Pancreas (tissue), 10 donors: ENCODE measurements around the gene DMD. TPM values are rescaled to one million over a fixed set of nuclear protein-coding genes. Genes with fewer than 3 reads are reported as not detected.

ENCODE experiments used
- ATAC-seq, 4 donors: fragments of 200-7000 bp; cut with Tn5 transposase; one replicate each; pipeline versions ENCODE4 v1.8.0 to v1.9.1; 2020; ENCODE audit warnings: mild to moderate bottlenecking in 4 of 4, moderate library complexity in 4 of 4
- DNase-seq, 6 donors: peaks; one replicate each; pipeline ENCODE4 v3.0.0-alpha.2; 2020
- FAIRE-seq: peaks from 2 replicates; lab custom pipeline; 2012; peaks lifted over from hg19 to GRCh38; lab: Jason Lieb, UNC
- H3K27ac ChIP-seq, 4 donors: fragments of 200-600 bp; sonication (generic); 1 replicate in 3 of 4; 2 replicates in 1 of 4; pipeline versions ENCODE4 v1.5.0 to v1.8.0; 2020
- H3K27me3 ChIP-seq, 4 donors: fragments of 200-600 bp; one replicate each; pipeline ENCODE4 v1.8.0; 2021
- H3K36me3 ChIP-seq, 3 donors: fragments of 200-600 bp; sonication (generic) in 1 of 3; one replicate each; pipeline versions ENCODE4 v1.5.0 to v1.8.0; 2020 to 2021
- H3K4me1 ChIP-seq, 3 donors: fragments of 200-600 bp; one replicate each; pipeline ENCODE4 v1.8.0; 2021
- H3K4me3 ChIP-seq, 4 donors: fragments of 200-600 bp; sonication (generic) in 2 of 4; one replicate each; pipeline versions ENCODE4 v1.5.0 to v1.8.0; 2020 to 2021
- H3K9me3 ChIP-seq, 4 donors: fragments of 200-600 bp; one replicate each; pipeline ENCODE4 v1.8.0; 2021
- WGBS, 2 donors: extraction: QIAGEN DNeasy Blood & Tissue Kit; methylation state at CpG; one replicate each; pipeline ENCODE4 v1.1.7; 2013; 5-methylcytosine and 5-hydroxymethylcytosine counted together
- intact Hi-C, 3 donors: fragments of 100-400 bp; cut with DNase I; formaldehyde crosslinking; loops; one replicate each; pipeline versions ENCODE4 v1.11.1 to v1.14.2; 2022
- polyA plus RNA-seq, 2 donors: library from polyadenylated mRNA; stranded (reverse); fragments of 200-250 nt; gene quantifications; one replicate each; pipeline ENCODE4 v1.2.3, GENCODE V29; 2013
- total RNA-seq, 6 donors: library from RNA; stranded (reverse); fragmentation: NEBNext Ultra II Directional in 4 of 6; extraction: Animal tissue kit (Norgen Biotek cat#: 25700) in 4 of 6; gene quantifications; one replicate each; pipeline versions ENCODE4 v1.2.1 to v1.2.4, GENCODE V29; 2021 to 2023
- TF ChIP-seq, protein P1 (sequence below), 4 donors: fragments of 200-600 bp; sonication (generic) in 3 of 4; IDR thresholded peaks; one replicate each; pipeline versions ENCODE4 v1.5.0 to v1.8.0; 2021; ENCODE audit warnings: antibody characterized with exemption in 4 of 4
- donor health status: healthy with polysubstance abuse.
- donor health status: DM: no; HTN: no; CAD: no; lungs with moderate emphysema.
- donor health status: DM: no; HTN: no; CAD: no.
- donor health status: control.
- donor health status: control.
- donor health status: Bipolar disorder and iron deficiency.
- donor health status: DM: yes; HTN: yes; CAD: no.
- donor health status: DM: no; HTN: no; CAD: no.
- donor health status: DM: no; HTN: no; CAD: no.
- donor health status: DM: yes; HTN: yes; CAD: no.

The DMD gene
- total and polyA plus RNA-seq, 8 donors = 9.1 to 46.5 (median 32.1) TPM

DNA sequence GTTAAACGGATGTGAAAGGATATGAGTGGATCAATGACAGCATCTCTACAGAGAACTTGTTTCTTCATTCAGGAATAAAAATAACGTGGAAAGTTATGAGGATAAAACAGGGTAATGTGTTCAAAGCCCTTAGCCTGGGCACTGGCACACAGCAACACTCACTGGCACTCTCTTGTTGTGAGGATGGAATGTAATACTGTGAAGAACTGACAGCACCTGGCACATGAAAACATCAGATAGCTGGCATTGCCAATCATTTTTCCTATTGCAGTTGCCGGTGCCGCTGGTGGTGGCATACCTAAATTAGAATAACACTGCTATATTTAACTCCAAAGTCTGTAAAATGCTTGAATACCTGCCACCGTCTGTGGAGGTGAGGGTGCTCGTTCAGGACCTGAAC is 1061.2 kb downstream of the DMD start:
- Histone ChIP-seq H3K27ac (no peak overlapping the region), H3K4me1 (no peaks in the 10 kb centered on the region), H3K36me3 (no peaks in the 10 kb centered on the region), H3K9me3 (no peaks in the 10 kb centered on the region), H3K4me3 (no peak overlapping the region), H3K27me3 (peaks cover 0 to 4% (median 0%) of the 10 kb centered on the region in 4 donors)
- no peak for FAIRE-seq
- no peak for ATAC-seq
- intact Hi-C loops = no loop called here
- whole genome bisulfite sequencing, 2 donors = 31 to 37% methylated on average over 6 of the region's 6 CpGs
- TF ChIP-seq, protein P1, sequence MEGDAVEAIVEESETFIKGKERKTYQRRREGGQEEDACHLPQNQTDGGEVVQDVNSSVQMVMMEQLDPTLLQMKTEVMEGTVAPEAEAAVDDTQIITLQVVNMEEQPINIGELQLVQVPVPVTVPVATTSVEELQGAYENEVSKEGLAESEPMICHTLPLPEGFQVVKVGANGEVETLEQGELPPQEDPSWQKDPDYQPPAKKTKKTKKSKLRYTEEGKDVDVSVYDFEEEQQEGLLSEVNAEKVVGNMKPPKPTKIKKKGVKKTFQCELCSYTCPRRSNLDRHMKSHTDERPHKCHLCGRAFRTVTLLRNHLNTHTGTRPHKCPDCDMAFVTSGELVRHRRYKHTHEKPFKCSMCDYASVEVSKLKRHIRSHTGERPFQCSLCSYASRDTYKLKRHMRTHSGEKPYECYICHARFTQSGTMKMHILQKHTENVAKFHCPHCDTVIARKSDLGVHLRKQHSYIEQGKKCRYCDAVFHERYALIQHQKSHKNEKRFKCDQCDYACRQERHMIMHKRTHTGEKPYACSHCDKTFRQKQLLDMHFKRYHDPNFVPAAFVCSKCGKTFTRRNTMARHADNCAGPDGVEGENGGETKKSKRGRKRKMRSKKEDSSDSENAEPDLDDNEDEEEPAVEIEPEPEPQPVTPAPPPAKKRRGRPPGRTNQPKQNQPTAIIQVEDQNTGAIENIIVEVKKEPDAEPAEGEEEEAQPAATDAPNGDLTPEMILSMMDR (IDR thresholded peaks at IDR 0.05) = no peak
- no peak for DNase-seq

DNA sequence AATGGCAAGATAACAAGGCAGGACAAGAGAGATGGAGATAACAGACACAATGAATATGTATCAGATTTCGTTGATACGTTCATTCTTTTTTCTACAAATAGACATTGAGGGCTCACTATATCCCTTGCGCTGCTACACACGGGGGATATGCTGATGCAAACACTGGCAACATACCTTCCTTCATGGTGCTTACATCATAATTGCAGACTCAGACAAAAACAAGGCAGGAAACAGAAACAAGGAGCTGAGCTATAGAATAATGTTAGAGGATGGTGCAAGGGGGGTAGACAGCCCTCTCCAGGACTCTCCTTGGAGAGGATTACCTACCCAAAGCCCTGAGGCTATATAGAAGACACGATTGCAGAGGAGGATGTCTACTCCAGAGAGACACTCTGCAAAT is 1069.5 kb downstream of the DMD start:
- Histone ChIP-seq H3K4me1 (peaks cover 0 to 5% (median 4%) of the 10 kb centered on the region in 3 donors), H3K27ac (no peak overlapping the region), H3K27me3 (peaks cover 0 to 4% (median 0%) of the 10 kb centered on the region in 4 donors), H3K4me3 (no peak overlapping the region), H3K9me3 (no peaks in the 10 kb centered on the region), H3K36me3 (no peaks in the 10 kb centered on the region)
- TF ChIP-seq, protein P1 (IDR thresholded peaks at IDR 0.05) = no peak
- 65 to 71% methylated on average over 5 of the region's 5 CpGs for WGBS, 2 donors
- intact Hi-C loops = no loop called here
- DNase-seq (no peak), FAIRE-seq (no peak), ATAC-seq (no peak)

DNA sequence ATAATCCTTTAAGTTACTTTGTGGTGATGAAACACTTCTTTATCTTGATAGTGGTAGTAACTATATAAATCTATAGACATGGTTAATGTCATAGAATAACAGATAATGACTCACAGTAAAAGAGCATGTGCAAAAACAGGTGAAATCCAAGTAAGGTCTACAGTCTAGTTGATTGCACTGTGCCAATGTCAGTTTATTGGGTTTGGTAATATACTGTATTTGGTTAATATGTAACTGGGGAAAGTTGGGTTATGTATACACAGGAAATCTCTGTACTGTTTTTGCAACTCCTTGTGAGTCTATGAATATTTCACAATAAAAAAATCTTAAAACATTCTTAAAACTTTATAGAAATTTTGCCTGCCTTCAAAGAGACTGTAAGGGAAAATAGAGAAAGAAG is 1071.9 kb downstream of the DMD start:
- no peak overlapping the region for H3K27ac ChIP-seq
- no peaks in the 10 kb centered on the region for H3K36me3 ChIP-seq
- no peaks in the 10 kb centered on the region for H3K9me3 ChIP-seq
- H3K27me3 ChIP-seq = no peaks in the 10 kb centered on the region
- H3K4me1 ChIP-seq = peaks cover 0 to 5% (median 4%) of the 10 kb centered on the region in 3 donors
- FAIRE-seq (peak; percentile 86), DNase-seq (no peak), ATAC-seq (peak in 1 of 4 donors; percentile 48)
- intact Hi-C loops = no loop called here
- TF ChIP-seq, protein P1 (IDR thresholded peaks at IDR 0.05) = no peak
- no peak overlapping the region for H3K4me3 ChIP-seq

DNA sequence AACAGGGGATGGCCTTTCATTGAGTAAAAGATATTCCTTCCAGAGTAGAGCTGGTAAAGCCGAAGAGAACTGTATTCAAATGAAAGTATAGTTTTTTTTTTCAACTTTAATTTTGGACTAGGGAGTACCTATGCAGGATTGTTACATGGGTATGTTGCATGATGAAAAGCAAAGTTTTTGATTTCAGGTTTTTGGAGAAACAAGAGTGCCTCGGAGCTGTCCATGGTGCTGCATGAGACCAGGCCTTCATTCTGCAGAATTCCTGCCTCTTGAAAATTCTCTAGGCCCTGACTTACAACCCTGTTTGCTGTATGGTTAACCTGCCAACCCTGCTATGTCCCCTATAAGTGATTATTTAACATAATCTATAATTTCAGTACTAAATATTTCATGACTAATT is 1073.8 kb downstream of the DMD start:
- Histone ChIP-seq H3K4me3 (no peak overlapping the region), H3K9me3 (no peaks in the 10 kb centered on the region), H3K36me3 (no peaks in the 10 kb centered on the region), H3K4me1 (peaks cover 0 to 5% (median 4%) of the 10 kb centered on the region in 3 donors), H3K27me3 (no peaks in the 10 kb centered on the region), H3K27ac (no peak overlapping the region)
- intact Hi-C loops = no loop called here
- DNase-seq = no peak
- WGBS, 2 donors = 43 to 53% methylated on average over 2 of the region's 2 CpGs
- FAIRE-seq = no peak
- ATAC-seq = no peak
- TF ChIP-seq, protein P1 (IDR thresholded peaks at IDR 0.05) = no peak

DNA sequence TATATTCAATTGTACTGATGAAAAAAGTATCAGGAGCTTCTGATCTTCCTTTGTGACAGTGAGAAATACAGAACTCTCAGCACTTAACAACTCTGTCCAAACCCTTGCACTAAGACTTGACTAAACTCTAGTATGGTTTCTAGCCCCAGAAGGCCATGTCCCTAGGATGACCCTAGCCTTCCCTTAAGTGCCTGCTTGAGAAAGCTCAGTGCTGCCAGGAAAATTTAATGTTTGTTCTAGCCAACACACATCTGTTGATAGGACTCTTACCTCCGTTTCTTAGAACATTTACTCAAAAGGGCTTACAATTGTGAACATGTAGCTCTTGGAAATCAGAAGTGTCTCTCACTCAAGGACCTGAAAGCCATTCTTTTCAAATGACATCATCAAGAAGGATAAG is 1084.4 kb downstream of the DMD start:
- no peaks in the 10 kb centered on the region for H3K36me3 ChIP-seq
- no peaks in the 10 kb centered on the region for H3K4me1 ChIP-seq
- ATAC-seq (no peak), FAIRE-seq (no peak), DNase-seq (no peak)
- H3K27ac ChIP-seq = no peak overlapping the region
- WGBS, 2 donors = 6 to 24% methylated on average over 1 of the region's 1 CpG
- intact Hi-C loops = no loop called here
- H3K27me3 ChIP-seq = no peaks in the 10 kb centered on the region
- H3K9me3 ChIP-seq = no peaks in the 10 kb centered on the region
- H3K4me3 ChIP-seq = no peak overlapping the region
- TF ChIP-seq, protein P1 (IDR thresholded peaks at IDR 0.05) = no peak
